HG03442 (cell line): ENCODE results near the gene ARHGAP20.

Source experiments
- ATAC-seq: cut with Tn5 transposase; IDR thresholded peaks from one replicate; pipeline ENCODE4 v1.9.1; 2021; ENCODE audit warnings: mild to moderate bottlenecking, moderate library complexity; ENCODE audit not compliant: unreplicated experiment

The ARHGAP20 gene

DNA sequence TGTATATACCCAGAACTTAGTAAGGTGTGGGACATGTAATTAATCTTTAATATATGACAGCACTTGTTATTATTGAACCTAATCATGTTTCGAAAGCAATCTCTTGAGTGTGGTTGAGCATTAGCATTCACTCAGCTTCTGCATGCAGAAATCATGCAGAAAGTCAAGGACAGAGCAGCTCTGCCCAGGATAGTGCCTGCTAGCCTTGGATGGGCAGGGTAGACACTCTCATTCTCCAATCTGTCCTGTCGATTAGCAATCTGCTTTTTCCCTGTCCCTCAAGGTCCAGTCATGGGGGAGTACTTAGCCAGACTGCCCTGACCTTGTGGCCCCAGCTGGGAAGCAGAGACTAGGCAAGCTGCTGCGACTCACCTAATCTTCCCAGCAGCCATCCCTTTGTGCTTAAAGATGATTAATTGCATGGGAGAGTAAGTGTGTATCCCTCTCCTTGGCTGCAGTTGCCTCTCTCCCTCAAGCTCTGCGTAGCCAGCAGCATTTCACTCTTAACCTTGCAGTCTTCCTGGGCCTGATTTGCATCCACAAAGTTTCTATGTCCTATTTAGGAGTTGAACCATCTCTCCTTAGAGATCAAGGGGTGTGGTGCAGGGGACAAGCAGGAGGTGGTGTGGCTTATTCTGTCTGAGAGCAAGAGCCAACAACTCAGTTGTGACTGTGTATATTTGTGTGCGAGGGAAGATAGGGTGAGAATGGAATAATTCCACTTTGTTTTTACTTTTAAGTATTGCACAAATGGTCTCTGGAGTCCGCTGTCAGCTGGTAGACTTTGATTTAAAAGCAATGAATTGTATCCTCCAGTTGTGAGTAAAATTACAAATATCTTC, 181.1 kb downstream of the ARHGAP20 start:
- ATAC-seq = no peak

DNA sequence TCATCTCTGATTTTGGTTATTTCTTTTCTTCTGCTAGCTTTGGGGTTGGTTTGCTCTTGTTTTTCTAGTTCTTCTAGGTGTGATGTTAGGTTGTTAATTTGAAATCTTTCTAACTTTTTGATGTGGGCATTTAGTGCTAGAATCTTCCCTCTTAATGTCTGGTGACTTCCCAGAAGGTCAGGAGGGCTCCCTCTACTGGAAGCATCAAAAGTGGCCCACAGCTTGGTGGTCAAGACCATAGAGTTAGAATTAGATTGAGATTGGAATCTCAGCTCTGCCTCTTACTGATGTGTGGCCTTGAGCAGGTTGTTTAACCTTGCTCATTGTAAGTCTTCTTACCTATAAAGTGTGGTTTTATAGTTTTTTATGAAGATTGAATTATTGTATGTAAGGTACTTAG, 183.2 kb downstream of the ARHGAP20 start:
- ATAC-seq = no peak

DNA sequence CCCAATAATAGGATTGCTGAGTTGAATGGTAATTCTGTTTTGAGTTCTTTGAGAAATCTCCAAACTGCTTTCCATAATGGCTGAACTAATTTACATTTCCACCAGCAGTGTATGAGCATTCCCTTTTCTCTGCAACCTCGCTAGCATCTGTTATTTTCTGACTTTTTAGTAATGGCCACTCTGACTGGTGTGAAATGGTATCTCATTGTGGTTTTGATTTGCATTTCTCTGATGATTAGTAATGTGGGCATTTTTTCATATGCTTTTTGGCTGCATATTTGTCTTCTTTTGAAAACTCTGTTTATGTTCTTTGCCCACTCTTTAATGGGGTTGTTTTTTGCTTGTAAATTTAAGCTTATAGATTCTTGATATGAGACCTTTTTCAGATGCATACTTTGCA, 185.1 kb downstream of the ARHGAP20 start:
- ATAC-seq = no peak
